HG03045 (cell line): ENCODE measurements around the gene CTTNBP2.

Experiments used
- ATAC-seq: cut with Tn5 transposase; IDR thresholded peaks from one replicate; pipeline ENCODE4 v1.9.1; 2021; ENCODE audit warnings: mild to moderate bottlenecking, moderate library complexity; ENCODE audit not compliant: unreplicated experiment

The CTTNBP2 gene

GRCh38 chr7:117793521-117793920 is 79.7 kb downstream of the CTTNBP2 start:
- no peak for ATAC-seq

DNA sequence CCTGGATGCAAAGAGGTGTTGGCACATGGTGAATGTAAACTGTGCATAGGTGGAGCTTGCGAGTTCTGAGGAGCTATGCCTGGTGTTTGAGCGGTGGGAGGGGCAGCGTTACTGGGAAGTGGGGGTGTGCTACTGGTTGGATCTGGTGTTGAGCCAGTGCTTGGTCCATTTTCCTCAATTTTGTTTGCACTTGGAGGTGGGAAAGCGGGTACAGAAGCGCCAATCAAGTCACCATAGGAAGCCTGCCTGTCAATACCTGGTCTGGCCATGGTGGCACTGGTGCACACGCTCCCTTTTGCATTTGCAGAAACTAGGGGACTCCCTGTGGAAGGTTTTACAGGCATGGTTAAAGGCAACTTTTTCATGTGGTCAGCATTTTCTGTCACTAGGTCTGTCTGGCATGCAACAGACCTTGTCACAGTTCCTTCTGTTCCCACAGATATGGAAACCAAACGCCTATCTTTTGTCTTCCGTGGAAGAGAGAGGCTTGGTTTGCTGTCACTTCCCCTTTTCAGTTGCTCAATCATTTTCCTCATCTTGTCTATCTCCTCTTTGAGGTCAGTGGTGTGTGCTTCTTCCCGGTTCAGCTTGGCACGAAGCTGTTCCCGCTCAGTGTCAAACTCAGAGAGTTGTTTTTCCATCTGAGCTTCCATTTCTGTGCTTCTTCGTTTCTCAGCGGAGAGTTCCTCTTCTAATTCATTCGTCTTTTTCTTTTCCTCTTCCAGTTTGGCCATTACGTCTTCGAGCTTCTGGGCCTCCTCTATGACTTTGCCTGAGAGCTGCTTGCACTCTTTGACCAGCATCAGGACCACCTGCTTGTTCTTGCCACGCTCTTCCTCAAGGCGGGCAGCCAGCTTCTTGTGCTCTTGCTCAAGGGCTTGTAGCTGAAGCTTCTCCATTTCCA is 81.1 kb downstream of the CTTNBP2 start:
- peak; percentile 57 for ATAC-seq

- ATAC-seq: no peak
Measured at GRCh38 chr7:117790731-117791130, 82.5 kb downstream of the CTTNBP2 start.

DNA sequence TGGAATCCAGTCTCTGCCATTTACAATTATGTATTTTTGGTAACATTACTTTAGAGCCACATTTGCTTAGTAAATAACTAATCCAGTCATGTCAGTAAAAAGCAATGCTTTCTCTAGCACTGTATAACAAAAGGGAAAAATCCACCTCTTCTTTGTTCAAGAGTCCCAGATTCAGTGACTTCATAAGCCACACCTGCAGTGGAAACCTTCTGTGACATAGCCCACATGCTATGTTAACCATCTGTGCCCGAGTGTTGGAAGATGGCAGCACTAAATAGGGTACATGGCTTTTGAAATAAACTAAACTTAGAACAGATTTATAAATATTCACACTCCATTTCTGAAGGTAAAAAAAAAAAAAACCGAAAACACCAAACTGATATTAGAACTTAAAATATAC is 83.0 kb downstream of the CTTNBP2 start:
- ATAC-seq: no peak

DNA sequence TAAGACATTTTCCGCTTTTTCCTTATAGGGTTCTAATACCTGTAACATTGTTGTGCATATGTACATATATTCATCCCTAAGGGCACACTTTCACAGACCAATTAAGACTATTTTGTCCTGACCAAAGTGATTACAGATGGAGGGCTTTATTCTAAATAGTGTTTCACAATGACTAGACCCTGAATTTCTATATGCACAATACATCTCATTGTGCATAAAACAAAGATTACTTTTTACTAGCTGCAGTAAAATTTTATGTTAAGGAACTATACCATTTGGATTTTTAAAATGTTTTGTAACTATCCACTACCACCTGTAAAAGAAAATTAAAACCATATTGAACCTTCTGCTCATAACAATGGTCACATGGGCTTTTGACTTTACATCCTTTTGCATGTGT is 87.8 kb downstream of the CTTNBP2 start:
- no peak for ATAC-seq

DNA sequence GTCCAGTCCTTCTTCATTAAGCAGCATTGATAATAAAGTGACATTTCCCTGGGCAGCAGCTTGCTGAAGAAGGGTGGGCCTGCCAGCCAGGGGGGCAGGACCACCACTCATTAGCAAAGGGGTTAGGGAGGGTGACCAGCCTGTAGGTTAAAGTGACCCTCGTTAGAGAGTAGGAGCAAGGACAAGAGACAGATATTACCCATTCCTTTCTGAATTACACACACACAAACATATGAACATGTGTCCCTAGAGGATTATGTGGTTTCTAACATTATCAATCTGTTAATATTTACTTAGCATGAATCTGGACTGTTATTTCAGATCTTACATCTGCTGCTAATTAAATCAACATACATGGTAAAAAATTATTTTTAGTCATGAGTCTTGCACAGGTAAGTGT is 88.9 kb downstream of the CTTNBP2 start:
- no peak for ATAC-seq

DNA sequence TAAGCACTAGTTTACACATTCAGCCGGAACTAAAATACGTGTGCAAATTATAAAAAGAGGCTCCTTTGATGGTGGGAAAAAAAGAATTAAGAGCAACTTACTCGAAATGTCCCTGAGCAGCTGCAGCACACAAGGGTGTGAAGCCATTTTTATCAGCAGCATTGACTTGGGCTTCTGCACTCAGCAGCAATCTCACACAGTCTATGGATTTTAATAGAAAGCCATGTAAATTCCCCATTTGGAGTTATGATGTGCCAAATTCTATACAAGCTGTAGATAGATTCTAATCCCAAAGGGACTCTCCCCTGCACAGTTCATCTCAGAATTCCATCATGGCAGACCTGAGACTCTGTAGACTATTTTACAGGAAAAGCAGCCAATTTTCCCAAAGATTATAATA is 90.5 kb downstream of the CTTNBP2 start:
- no peak for ATAC-seq

- ATAC-seq: no peak
Measured at GRCh38 chr7:117781707-117782106, 91.5 kb downstream of the CTTNBP2 start.

GRCh38 chr7:117780832-117781231 is 92.4 kb downstream of the CTTNBP2 start:
- ATAC-seq: peak; percentile 74

DNA sequence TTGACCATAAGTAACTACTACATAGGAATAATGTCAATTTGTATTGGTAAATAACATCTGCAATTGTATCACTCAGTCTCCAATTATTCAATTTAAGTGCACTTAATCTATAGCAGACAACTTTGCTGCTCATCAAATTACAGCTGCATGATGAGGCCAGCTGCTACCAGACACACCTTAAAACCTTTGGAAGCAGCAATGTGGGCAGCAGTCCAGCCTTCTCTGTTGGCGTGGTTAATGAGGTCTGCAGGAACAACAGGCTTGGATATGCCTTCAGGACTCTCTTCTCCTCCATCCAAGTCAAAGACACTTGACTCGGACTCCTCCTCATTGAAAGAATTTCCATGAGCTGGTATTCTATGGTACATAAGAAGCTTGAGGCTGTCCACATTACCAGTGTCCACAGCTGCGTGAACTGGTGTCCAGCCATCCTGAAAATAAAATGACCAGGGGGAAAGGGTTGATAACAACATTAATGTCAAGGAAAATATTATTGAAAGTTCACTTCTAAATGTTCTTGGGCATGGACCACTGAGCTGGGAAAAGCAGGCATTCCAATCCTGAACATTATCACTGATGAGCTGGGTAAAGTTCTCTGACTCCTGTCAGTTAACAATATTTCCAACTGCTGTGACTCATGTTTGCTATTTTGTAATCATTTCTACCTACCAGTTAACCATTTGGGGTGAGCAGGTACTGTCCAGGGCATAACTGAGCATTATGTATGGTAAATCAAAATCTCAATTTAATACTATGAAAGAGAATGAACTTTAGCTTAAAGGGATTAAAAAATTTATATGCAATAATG is 95.7 kb downstream of the CTTNBP2 start:
- no peak for ATAC-seq

DNA sequence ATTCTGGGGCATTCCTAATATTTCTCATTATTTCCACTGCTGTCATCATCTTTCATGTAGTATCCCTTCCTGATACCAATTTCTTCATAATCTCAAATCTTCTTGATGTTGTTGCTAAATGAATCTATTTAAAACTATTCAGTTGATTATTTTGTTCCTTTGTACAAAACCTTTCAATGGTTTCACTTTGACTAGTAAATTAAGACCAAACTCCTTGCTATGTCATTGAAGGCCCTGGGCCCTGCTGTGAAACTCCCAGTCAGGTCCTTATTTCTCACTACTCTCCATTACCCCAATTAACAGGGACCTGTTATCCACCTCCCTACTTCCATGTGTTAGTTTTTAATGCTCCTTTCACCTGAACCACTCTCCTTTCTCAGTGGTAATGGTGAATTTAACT is 97.0 kb downstream of the CTTNBP2 start:
- no peak for ATAC-seq

GRCh38 chr7:117775801-117776200 is 97.4 kb downstream of the CTTNBP2 start:
- no peak for ATAC-seq

GRCh38 chr7:117774943-117775342 is 98.3 kb downstream of the CTTNBP2 start:
- no peak for ATAC-seq

- no peak for ATAC-seq
Measured at GRCh38 chr7:117772421-117772820, 100.8 kb downstream of the CTTNBP2 start.

DNA sequence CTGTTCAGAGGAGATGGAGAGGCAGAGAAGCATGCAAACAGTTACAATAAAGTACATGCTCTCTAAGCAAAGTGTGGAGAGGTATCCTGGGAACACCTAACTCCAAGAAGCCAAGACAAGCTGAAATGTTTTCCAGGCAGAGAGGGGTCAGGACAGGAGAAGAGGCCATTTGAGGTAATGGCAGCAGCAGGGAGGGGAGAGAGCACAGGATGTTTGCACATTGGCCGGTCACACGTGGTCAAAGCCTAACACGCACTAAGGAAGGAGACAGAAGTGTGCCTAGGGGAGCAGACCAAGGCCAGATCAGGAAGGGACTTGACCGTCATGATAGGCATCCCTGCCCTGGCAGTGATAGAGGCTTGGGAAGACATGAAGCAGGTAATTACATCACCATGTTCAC is 101.5 kb downstream of the CTTNBP2 start:
- ATAC-seq: no peak

- no peak for ATAC-seq
Measured at GRCh38 chr7:117769085-117769484, 104.2 kb downstream of the CTTNBP2 start.

GRCh38 chr7:117767951-117768350 is 105.3 kb downstream of the CTTNBP2 start:
- ATAC-seq: no peak

- ATAC-seq: no peak
Measured at GRCh38 chr7:117766913-117767312, 106.3 kb downstream of the CTTNBP2 start.

DNA sequence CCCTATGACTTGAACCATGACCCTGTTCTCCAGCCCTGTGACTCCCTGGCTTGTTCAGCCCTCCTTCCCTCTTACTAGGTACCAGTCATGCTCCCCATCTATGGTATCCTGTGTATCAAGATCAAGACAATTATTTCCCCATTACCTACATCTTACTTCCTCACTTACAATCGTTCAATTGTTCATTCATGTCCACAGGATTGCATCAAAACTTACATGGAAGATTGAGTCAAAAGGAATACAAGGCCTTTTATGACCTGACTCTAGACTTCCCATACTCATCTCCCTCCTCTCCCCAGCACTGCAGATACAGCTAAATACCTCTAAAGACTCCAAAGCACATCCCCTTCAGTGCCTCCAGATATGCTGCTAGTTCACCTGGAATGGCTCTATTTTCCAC is 109.2 kb downstream of the CTTNBP2 start:
- ATAC-seq: no peak

DNA sequence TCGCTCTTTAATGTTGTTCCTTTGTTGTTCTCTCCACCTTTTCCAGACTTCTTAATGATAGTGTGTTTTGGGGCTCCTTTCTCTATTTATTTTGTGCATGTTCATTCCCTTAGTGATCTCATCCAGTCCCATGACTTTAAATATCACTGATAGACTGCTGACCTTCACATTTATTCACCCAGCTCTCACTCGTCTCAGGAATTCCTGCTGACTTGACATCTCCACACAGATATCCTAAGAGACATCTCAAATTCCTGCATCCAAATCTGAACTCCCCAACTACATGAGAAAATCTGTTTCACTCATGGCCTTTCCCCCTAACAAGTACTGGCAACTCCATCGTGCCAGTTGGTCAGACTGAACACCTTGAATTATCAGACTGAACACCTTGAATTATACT is 111.2 kb downstream of the CTTNBP2 start:
- ATAC-seq: no peak

DNA sequence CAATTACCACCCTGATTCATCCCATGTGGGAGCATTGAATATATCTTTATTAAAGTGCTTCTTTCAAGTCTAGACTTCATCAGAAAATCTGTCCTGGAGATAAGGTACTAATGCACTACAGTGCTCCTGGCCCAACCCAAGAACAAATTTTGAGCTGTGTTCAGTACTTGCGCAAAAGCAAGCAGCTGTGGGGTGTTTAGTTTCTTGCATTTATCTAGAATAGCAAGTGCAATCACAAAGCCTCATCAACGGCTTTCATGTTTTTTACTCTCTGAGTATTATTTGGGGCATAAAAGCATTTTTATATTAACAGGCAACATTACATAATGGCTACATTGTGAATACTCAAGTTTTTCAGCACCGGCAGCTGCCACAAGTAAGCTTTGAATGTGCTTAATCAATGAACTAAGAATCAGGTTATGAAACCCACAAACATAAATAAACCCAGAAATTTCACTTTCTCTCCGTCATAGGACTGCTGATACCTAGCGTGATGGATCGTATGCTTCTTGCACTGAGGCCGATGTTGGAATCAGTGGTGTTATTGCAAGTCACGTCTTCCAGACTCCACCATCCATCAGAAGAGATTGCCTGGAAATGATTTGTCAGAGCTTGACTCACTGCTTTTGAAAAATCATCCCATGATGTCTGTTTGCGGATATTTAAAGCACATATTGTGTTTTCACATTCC is 113.1 kb downstream of the CTTNBP2 start:
- no peak for ATAC-seq
